Astrocyte (in vitro differentiated cells and primary cell): ENCODE measurements around the gene MZT2B. TPM values are rescaled to one million over a fixed set of nuclear protein-coding genes. Genes with fewer than 3 reads are reported as not detected.
A peak's percentile ranks its signal among the peaks of the same experiment; 100 is the strongest.
"Not testable (repeated sequence)": the region's sequence is repeated elsewhere in the genome, so short reads cannot be mapped to it uniquely, and the experiment has no call there.

ENCODE experiments used
- DNase-seq: peaks from one replicate; pipeline ENCODE4 v3.0.0-alpha.2; 2010; ENCODE audit warnings: low read depth
- FAIRE-seq: peaks from 2 replicates; lab custom pipeline; 2011; peaks lifted over from hg19 to GRCh38; lab: Jason Lieb, UNC
- H2AFZ ChIP-seq: 2 replicates; pipeline ENCODE4 v1.6.0; 2012; ENCODE audit warnings: low read depth, low read length, inconsistent platforms
- H3K27ac ChIP-seq: 2 replicates; pipeline ENCODE4 v1.5.1; 2011; ENCODE audit warnings: low read depth, low read length, inconsistent platforms
- H3K27me3 ChIP-seq: 2 replicates; pipeline ENCODE4 v1.6.0; 2011; ENCODE audit warnings: low read length, inconsistent platforms; ENCODE audit not compliant: insufficient read depth
- H3K36me3 ChIP-seq: 2 replicates; pipeline ENCODE4 v1.5.1; 2011; ENCODE audit warnings: low read length, inconsistent platforms; ENCODE audit not compliant: insufficient read depth
- H3K4me1 ChIP-seq: 2 replicates; pipeline ENCODE4 v1.5.1; 2011; ENCODE audit warnings: low read length, inconsistent platforms; ENCODE audit not compliant: insufficient read depth
- H3K4me2 ChIP-seq: 2 replicates; pipeline ENCODE4 v1.6.0; 2012; ENCODE audit warnings: low read length, inconsistent platforms
- H3K4me3 ChIP-seq: 2 replicates; pipeline ENCODE4 v1.5.1; 2011; ENCODE audit warnings: low read depth, mild to moderate bottlenecking, low read length, inconsistent platforms; ENCODE audit not compliant: insufficient read depth
- H3K79me2 ChIP-seq: 2 replicates; pipeline ENCODE4 v1.6.0; 2012; ENCODE audit warnings: mild to moderate bottlenecking, low read length, inconsistent platforms; ENCODE audit not compliant: insufficient read depth
- H3K9ac ChIP-seq: 2 replicates; pipeline ENCODE4 v1.6.0; 2012; ENCODE audit warnings: mild to moderate bottlenecking, low read length, inconsistent platforms
- H3K9me3 ChIP-seq: 2 replicates; pipeline ENCODE4 v1.5.1; 2012; ENCODE audit warnings: low read depth, mild to moderate bottlenecking, low read length, inconsistent platforms; ENCODE audit not compliant: insufficient read depth
- H4K20me1 ChIP-seq: 2 replicates; pipeline ENCODE4 v1.6.0; 2012; ENCODE audit warnings: low read length, inconsistent platforms; ENCODE audit not compliant: insufficient read depth
- H3K27ac Mint-ChIP-seq: one replicate; pipeline ENCODE4 v1.8.0; 2021; ENCODE audit warnings: mild to moderate bottlenecking, mixed read lengths; ENCODE audit not compliant: unreplicated experiment
- H3K27me3 Mint-ChIP-seq: one replicate; pipeline ENCODE4 v1.8.0; 2021; ENCODE audit warnings: low read depth, mixed read lengths; ENCODE audit not compliant: unreplicated experiment
- H3K36me3 Mint-ChIP-seq: one replicate; pipeline ENCODE4 v1.8.0; 2021; ENCODE audit warnings: low read depth, mixed read lengths; ENCODE audit not compliant: unreplicated experiment
- H3K4me1 Mint-ChIP-seq: one replicate; pipeline ENCODE4 v1.8.0; 2021; ENCODE audit warnings: low read depth, mixed read lengths; ENCODE audit not compliant: unreplicated experiment
- H3K4me3 Mint-ChIP-seq: one replicate; pipeline ENCODE4 v1.8.0; 2021; ENCODE audit warnings: mild to moderate bottlenecking, moderate library complexity, mixed read lengths; ENCODE audit not compliant: unreplicated experiment
- H3K9me3 Mint-ChIP-seq: one replicate; pipeline ENCODE4 v1.8.0; 2021; ENCODE audit warnings: mild to moderate bottlenecking, mixed read lengths; ENCODE audit not compliant: unreplicated experiment
- EZH2 ChIP-seq: IDR thresholded peaks from 2 replicates; pipeline ENCODE4 v1.6.1; 2012; ENCODE audit warnings: mild to moderate bottlenecking, low read length, inconsistent platforms; ENCODE audit not compliant: insufficient read depth
- total RNA-seq: library from RNA; stranded (reverse); gene quantifications from 2 replicates; pipeline ENCODE4 v1.2.1, GENCODE V29; 2021
- TF ChIP-seq, protein P1 (sequence below): IDR thresholded peaks from 2 replicates; pipeline ENCODE4 v1.5.1; 2011; ENCODE audit warnings: low read depth, mild to moderate bottlenecking, inconsistent platforms, low read length, moderate library complexity; ENCODE audit not compliant: insufficient read depth

MZT2B gene
- total RNA-seq, 1 donor from 2014 or later, result 232 TPM

DNA sequence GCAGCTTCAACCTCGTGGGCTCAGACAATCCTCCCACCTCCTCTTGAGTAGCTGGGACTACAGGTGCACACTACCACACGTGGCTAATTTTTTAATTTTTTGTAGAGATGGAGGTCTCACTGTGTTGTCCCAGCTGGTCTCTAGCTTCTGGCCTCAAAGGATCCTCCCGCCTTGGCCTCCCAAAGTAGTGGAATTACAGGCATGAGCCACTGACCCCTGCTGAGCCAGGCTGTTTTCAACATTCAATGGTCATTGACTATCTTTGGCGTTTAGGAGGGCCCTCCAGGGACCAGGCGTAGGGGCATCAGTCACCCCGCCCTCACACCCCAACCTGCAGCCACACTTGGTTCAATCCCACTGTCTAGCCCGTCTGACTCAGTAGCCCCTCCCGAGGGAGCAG is 5.2 kb downstream of the MZT2B start:
- H2AFZ ChIP-seq, result no peak overlapping the region
- FAIRE-seq (no peak), DNase-seq (no peak)
- no peaks in the 10 kb centered on the region for H3K36me3 ChIP-seq
- no peak overlapping the region for H3K4me3 ChIP-seq
- peaks cover 14% of the 10 kb centered on the region for H3K4me1 ChIP-seq
- Mint-ChIP-seq H3K27ac (no peak overlapping the region), H3K27me3 (no peaks in the 10 kb centered on the region), H3K4me3 (no peak overlapping the region), H3K36me3 (peaks cover 10% of the 10 kb centered on the region), H3K9me3 (no peaks in the 10 kb centered on the region), H3K4me1 (peaks cover 18% of the 10 kb centered on the region)
- no peak overlapping the region for H3K9ac ChIP-seq
- H4K20me1 ChIP-seq, result peaks cover 16% of the 10 kb centered on the region
- no peak overlapping the region for H3K27ac ChIP-seq
- no peaks in the 10 kb centered on the region for H3K9me3 ChIP-seq
- TF ChIP-seq EZH2, result no peak
- TF ChIP-seq, protein P1, sequence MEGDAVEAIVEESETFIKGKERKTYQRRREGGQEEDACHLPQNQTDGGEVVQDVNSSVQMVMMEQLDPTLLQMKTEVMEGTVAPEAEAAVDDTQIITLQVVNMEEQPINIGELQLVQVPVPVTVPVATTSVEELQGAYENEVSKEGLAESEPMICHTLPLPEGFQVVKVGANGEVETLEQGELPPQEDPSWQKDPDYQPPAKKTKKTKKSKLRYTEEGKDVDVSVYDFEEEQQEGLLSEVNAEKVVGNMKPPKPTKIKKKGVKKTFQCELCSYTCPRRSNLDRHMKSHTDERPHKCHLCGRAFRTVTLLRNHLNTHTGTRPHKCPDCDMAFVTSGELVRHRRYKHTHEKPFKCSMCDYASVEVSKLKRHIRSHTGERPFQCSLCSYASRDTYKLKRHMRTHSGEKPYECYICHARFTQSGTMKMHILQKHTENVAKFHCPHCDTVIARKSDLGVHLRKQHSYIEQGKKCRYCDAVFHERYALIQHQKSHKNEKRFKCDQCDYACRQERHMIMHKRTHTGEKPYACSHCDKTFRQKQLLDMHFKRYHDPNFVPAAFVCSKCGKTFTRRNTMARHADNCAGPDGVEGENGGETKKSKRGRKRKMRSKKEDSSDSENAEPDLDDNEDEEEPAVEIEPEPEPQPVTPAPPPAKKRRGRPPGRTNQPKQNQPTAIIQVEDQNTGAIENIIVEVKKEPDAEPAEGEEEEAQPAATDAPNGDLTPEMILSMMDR, result no peak
- H3K27me3 ChIP-seq, result no peaks in the 10 kb centered on the region
- H3K4me2 ChIP-seq, result no peak overlapping the region
- peaks cover 36% of the 10 kb centered on the region for H3K79me2 ChIP-seq

GRCh38 chr2:130187859-130188792 is 6.1 kb downstream of the MZT2B start:
- peak overlapping the region; percentile 62 for H3K27ac Mint-ChIP-seq
- Histone ChIP-seq H3K4me1 (peaks cover 11% of the 10 kb centered on the region), H4K20me1 (peaks cover 16% of the 10 kb centered on the region), H3K79me2 (peaks cover 30% of the 10 kb centered on the region)
- H3K27ac ChIP-seq, H3K4me2 ChIP-seq, H2AFZ ChIP-seq, H3K9me3 Mint-ChIP-seq, H3K4me3 ChIP-seq, H3K9me3 ChIP-seq, H3K27me3 ChIP-seq, DNase-seq, H3K4me3 Mint-ChIP-seq, FAIRE-seq, H3K9ac ChIP-seq, H3K27me3 Mint-ChIP-seq, H3K36me3 ChIP-seq: not testable (repeated sequence)
- peaks cover 21% of the 10 kb centered on the region for H3K4me1 Mint-ChIP-seq
- H3K36me3 Mint-ChIP-seq, result peaks cover 11% of the 10 kb centered on the region

GRCh38 chr2:130188958-130189357 is 6.9 kb downstream of the MZT2B start:
- H3K9ac ChIP-seq, H3K4me2 ChIP-seq, H3K4me3 ChIP-seq, DNase-seq, H3K9me3 Mint-ChIP-seq, FAIRE-seq, H3K4me1 ChIP-seq, H3K36me3 Mint-ChIP-seq, H3K9me3 ChIP-seq, H3K36me3 ChIP-seq, H3K27me3 Mint-ChIP-seq, H2AFZ ChIP-seq, H3K4me3 Mint-ChIP-seq, H3K27ac Mint-ChIP-seq, H3K27ac ChIP-seq, H3K27me3 ChIP-seq: not testable (repeated sequence)
- peaks cover 21% of the 10 kb centered on the region for H3K79me2 ChIP-seq
- peaks cover 14% of the 10 kb centered on the region for H4K20me1 ChIP-seq
- H3K4me1 Mint-ChIP-seq, result peaks cover 18% of the 10 kb centered on the region
